ENCODE results near the gene CAMK2B. TPM values are rescaled to one million over a fixed set of nuclear protein-coding genes. Genes with fewer than 3 reads are reported as not detected.

CAMK2B gene
- total RNA-seq, 2 donors from 2014 or later = 0.42 to 0.80 TPM

DNA sequence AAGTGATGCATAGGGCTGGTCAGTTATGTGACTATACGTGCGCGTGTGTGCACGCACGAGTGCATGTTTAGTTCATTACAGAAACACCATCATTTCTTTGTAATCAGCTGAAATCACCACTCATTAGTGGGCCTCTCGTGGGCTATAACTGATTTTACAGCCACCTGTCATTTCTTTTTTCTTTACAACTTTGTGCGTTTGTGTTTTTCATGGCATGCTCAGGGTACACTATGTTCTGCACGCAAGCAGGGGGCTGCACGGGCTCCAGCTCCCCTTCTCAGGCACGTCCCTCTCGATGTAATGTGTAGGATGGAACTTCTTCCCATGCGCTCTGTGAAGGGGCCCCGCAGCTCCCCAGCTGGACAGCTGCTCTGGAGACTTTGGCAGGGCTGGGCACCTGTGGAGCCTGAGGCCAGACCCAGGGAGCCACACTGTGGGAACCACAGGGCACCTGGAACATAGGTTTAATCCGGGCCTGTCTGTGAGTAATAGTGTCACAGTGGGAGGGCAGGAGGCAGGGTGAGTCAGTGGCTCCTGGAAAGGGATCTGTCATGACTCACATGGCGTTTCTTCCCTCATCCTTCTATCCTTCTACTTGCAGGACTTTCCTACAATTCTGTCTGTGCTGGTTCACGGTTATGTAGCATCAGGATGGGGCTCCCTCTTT, 141.1 kb downstream of the CAMK2B start:
- TF ChIP-seq, protein P1, sequence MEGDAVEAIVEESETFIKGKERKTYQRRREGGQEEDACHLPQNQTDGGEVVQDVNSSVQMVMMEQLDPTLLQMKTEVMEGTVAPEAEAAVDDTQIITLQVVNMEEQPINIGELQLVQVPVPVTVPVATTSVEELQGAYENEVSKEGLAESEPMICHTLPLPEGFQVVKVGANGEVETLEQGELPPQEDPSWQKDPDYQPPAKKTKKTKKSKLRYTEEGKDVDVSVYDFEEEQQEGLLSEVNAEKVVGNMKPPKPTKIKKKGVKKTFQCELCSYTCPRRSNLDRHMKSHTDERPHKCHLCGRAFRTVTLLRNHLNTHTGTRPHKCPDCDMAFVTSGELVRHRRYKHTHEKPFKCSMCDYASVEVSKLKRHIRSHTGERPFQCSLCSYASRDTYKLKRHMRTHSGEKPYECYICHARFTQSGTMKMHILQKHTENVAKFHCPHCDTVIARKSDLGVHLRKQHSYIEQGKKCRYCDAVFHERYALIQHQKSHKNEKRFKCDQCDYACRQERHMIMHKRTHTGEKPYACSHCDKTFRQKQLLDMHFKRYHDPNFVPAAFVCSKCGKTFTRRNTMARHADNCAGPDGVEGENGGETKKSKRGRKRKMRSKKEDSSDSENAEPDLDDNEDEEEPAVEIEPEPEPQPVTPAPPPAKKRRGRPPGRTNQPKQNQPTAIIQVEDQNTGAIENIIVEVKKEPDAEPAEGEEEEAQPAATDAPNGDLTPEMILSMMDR (IDR thresholded peaks at IDR 0.05) = no peak

DNA sequence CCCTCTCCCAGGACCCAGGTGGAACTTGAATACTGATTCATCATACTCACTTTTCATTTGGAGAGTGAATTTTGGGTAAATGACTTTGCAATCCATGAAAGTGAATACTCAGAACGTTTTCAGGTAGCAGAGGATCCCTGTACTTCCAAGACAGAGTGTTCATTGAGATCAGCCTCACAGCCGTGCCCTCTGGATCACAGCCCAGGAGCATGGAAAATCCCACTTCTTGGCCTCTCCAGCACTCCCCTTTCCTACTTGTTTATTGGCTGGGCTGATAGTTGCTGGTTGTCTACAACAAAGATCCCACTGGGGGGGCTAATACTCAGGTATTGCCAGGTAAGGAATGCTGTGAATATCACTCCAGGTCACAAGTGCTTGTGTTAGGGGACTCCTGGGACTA, 142.0 kb downstream of the CAMK2B start:
- Histone ChIP-seq H3K4me1 (no peaks in the 10 kb centered on the region), H3K27me3 (no peaks in the 10 kb centered on the region), H3K36me3 (no peaks in the 10 kb centered on the region), H3K27ac (no peak overlapping the region), H3K9ac (ENCODE audit: low read depth in 2 of 2, low read length in 2 of 2) (no peak overlapping the region), H3K4me3 (no peak overlapping the region), H3K9me3 (no peaks in the 10 kb centered on the region)
- intact Hi-C loops (cut with DNase I) = no loop called here
- no peak for DNase-seq
- TF ChIP-seq, protein P1 (IDR thresholded peaks at IDR 0.05) = no peak

More for the DNA sequence above, 141.1 kb downstream of the CAMK2B start:
- H3K9me3 ChIP-seq = no peaks in the 10 kb centered on the region
- no peak overlapping the region for H3K9ac ChIP-seq (ENCODE audit: low read depth in 2 of 2, low read length in 2 of 2)
- intact Hi-C loops (cut with DNase I) = no loop called here
- H3K36me3 ChIP-seq = no peaks in the 10 kb centered on the region
- no peaks in the 10 kb centered on the region for H3K4me1 ChIP-seq
- no peak for DNase-seq
- H3K27me3 ChIP-seq = no peaks in the 10 kb centered on the region
- H3K27ac ChIP-seq = no peak overlapping the region
- H3K4me3 ChIP-seq = no peak overlapping the region

DNA sequence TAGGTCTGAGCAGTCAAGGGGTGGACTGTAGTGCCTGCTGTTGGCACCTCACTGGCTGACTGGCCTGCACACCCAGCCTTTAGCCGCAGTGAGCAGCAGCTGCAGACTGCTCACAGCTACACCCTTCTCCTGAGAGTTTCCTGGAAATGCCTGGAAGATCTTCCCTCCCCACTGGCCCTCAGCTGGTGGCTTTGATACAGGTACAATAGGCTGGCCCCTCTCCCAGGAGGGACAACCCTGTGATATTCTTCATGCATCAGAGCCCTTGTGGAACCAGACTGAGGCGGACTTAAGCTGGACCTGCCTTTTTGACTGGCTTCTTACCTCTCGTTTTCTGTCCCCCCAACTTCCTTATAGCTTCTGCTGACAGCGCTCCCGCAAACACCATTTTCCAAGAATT, 142.6 kb downstream of the CAMK2B start:
- Histone ChIP-seq H3K4me1 (no peaks in the 10 kb centered on the region), H3K9ac (ENCODE audit: low read depth in 2 of 2, low read length in 2 of 2) (no peak overlapping the region), H3K27me3 (no peaks in the 10 kb centered on the region), H3K4me3 (no peak overlapping the region), H3K36me3 (no peaks in the 10 kb centered on the region), H3K9me3 (no peaks in the 10 kb centered on the region), H3K27ac (no peak overlapping the region)
- intact Hi-C loops (cut with DNase I) = no loop called here
- no peak for DNase-seq
- TF ChIP-seq, protein P1 (IDR thresholded peaks at IDR 0.05) = no peak

DNA sequence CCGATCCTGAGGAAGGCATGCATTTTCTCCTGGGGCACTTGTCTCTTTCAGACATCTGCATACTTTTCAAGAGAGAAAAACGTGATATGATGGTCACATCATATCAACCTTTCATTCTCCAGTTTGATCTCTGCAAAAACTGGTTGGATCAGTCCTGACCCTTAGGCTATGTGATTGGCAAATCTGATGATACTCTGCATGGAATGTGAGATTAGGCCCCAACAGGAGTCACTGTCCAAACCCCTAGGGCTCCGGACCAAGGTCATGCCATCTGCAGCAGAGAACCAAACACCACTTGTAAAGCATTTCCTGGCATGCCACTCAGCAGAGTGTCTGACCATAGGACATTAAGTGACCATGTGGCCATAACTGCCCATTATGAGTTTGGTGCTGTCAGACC, 144.8 kb downstream of the CAMK2B start:
- intact Hi-C loops (cut with DNase I) = no loop called here
- Histone ChIP-seq H3K4me1 (no peaks in the 10 kb centered on the region), H3K36me3 (no peaks in the 10 kb centered on the region), H3K4me3 (no peak overlapping the region), H3K9ac (ENCODE audit: low read depth in 2 of 2, low read length in 2 of 2) (no peak overlapping the region), H3K9me3 (no peaks in the 10 kb centered on the region), H3K27me3 (no peaks in the 10 kb centered on the region), H3K27ac (no peak overlapping the region)
- DNase-seq = no peak
- TF ChIP-seq, protein P1 (IDR thresholded peaks at IDR 0.05) = no peak

DNA sequence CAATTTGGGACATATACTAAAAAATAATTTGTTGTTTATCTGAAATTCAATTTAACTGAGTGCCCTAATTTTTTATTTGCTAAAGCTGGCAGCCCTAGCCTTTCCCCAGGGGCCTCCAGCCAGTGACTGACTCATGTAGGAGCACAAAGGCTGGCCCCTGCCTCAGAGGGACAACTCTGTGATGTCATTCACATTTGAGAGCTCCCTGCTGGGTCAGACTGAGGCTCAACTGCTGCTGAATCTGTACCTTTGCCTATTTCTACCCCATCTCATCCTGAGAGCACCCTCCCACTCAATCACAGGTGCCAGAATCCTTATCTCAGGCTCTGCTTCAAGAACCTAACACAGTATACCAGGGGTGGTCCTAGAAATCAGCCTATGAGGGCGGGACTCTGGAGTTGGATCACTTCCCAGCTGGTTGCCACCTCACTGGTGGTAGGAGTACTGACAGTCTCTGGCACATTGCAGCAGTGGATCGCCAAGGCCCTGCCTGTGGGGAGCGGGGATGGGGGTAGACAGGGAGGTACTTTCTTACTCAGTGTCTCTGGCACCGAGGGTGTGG, 147.7 kb downstream of the CAMK2B start:
- no peak overlapping the region for H3K9ac ChIP-seq (ENCODE audit: low read depth in 2 of 2, low read length in 2 of 2)
- no peaks in the 10 kb centered on the region for H3K27me3 ChIP-seq
- TF ChIP-seq, protein P1 (IDR thresholded peaks at IDR 0.05) = no peak
- H3K36me3 ChIP-seq = no peaks in the 10 kb centered on the region
- DNase-seq = no peak
- no peaks in the 10 kb centered on the region for H3K4me1 ChIP-seq
- no peak overlapping the region for H3K27ac ChIP-seq
- intact Hi-C loops (cut with DNase I) = no loop called here
- no peak overlapping the region for H3K4me3 ChIP-seq
- no peaks in the 10 kb centered on the region for H3K9me3 ChIP-seq
